ENCODE results near the gene FAM72B. TPM values are rescaled to one million over a fixed set of nuclear protein-coding genes. Genes with fewer than 3 reads are reported as not detected.

Gene FAM72B
- total RNA-seq = 0.24 TPM in 1 of 2 replicates, not detected in the other

DNA sequence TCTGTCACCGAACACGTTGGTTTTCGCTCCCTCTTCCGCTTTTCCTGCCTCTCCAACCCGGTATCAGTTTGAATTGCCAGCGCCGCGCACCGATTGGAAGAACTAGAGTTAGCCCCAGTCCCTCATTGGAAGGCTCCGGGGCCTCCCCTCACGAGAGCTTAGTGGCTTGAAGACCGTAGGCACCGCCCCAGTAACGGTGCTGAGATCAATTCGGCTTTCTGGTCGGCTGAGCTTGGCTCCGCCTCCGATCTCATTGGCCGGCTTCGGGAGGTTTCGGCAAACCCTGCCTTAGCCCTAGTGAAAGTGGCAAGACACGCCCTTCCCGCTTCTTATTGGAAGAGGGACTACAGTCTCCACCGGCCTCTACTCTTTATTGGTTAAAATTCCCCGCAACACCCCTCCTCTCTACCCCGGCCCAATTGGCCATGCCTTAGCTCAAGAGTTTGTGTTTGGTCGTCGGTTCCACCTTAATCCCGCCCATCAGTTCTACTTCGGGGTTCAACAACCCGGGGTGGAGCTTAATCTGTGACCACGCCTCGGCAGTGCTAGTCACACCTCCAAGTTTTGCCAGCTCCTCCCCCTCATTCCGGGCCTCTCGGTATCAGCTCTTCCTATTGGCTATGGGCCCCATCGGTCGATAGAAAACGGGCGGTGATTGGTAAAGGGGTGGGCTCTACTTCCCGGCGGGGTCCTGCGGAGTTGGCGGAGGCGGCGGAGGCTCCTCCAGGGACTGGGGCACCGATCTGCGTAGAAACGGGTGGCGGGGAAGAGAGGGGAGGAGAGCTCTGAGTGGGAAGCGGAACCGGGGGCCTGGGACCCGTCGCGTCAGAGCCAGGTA lies at the start of gene FAM72B, which contains the start of gene SRGAP2C:
TSS of gene FAM72B (minus strand) at position 51 of the 838 bp plus-strand sequence. CDS start 851 bp downstream, outside the sequence.
TSS of gene SRGAP2C (plus strand) at position 686 of the 838 bp plus-strand sequence. CDS start 2,472 bp downstream, outside the sequence.

Other genes starting within 250 kb of the FAM72B start
- gene SRGAP2C, start 635 bp upstream of the FAM72B start, total RNA-seq = 4.1 and 10.4 TPM in 2 replicates

Data from tracheal epithelial cell (primary cell).